A549 (cell line): ENCODE data around the gene MMP17.

Source experiments
- BHLHE40 ChIP-seq: IDR thresholded peaks from 2 replicates; pipeline ENCODE4 v1.6.1; 2012; ENCODE audit warnings: low read depth, low read length, inconsistent platforms
- EHMT2 ChIP-seq: fragments of 200-600 bp; sonication (generic); IDR thresholded peaks from 2 replicates; pipeline ENCODE4 v1.6.1; 2016; ENCODE audit warnings: antibody characterized with exemption, low read depth, mild to moderate bottlenecking, moderate library complexity
- JUNB ChIP-seq: fragments of >200 bp; sonication (Bioruptor Twin); formaldehyde crosslinking; IDR thresholded peaks from 2 replicates; pipeline ENCODE4 v1.6.1; 2016
- MAFK ChIP-seq: fragments of 450-650 bp; IDR thresholded peaks from 2 replicates; pipeline ENCODE4 v1.6.1; 2014; ENCODE audit not compliant: partially characterized antibody
- MYC ChIP-seq: IDR thresholded peaks from 2 replicates; pipeline ENCODE4 v1.6.1; 2012; ENCODE audit warnings: mild to moderate bottlenecking, inconsistent platforms, low read length, improper control_type of control experiment, borderline replicate concordance
- PBX3 ChIP-seq: IDR thresholded peaks from 2 replicates; pipeline ENCODE4 v1.6.1; 2012
- PHF8 ChIP-seq: fragments of 200-600 bp; sonication (generic); IDR thresholded peaks from 2 replicates; pipeline ENCODE4 v1.6.1; 2016; ENCODE audit warnings: low read depth, mild to moderate bottlenecking, antibody characterized with exemption, moderate library complexity, borderline replicate concordance
- POLR2A ChIP-seq: IDR thresholded peaks from 2 replicates; pipeline ENCODE4 v1.6.1; 2012; ENCODE audit warnings: mild to moderate bottlenecking, low read length
- RNF2 ChIP-seq: fragments of 200-600 bp; sonication (generic); IDR thresholded peaks from 2 replicates; pipeline ENCODE4 v1.6.1; 2016; ENCODE audit warnings: low read depth, mild to moderate bottlenecking, antibody characterized with exemption, moderate library complexity, borderline replicate concordance
- SMC3 ChIP-seq: fragments of >200 bp; sonication (Bioruptor Twin); formaldehyde crosslinking; IDR thresholded peaks from 3 replicates; pipeline ENCODE4 v1.6.1; 2018; ENCODE audit warnings: inconsistent platforms
- SREBF2 ChIP-seq: fragments of 450-650 bp; IDR thresholded peaks from 2 replicates; pipeline ENCODE4 v1.6.1; 2014; ENCODE audit warnings: mild to moderate bottlenecking, moderate library complexity
- ZNF302 ChIP-seq: fragments of 250-450 bp; sonication (Bioruptor Pico); IDR thresholded peaks from 2 replicates; pipeline ENCODE4 v1.9.0; 2021; ENCODE audit warnings: inconsistent platforms, mild to moderate bottlenecking, moderate library complexity
- TF ChIP-seq, protein P1 (sequence below): fragments of 200-600 bp; sonication (generic); IDR thresholded peaks from 2 replicates; pipeline ENCODE4 v1.6.1; 2016; ENCODE audit warnings: antibody characterized with exemption, mild to moderate bottlenecking, moderate library complexity
- TF ChIP-seq, protein P2 (sequence below): fragments of >200 bp; sonication (Bioruptor Twin); formaldehyde crosslinking; IDR thresholded peaks from 3 replicates; pipeline ENCODE4 v1.5.1; 2016

GRCh38 chr12:131844656-131845055, 16.5 kb downstream of the MMP17 start:
- TF ChIP-seq, protein P1, sequence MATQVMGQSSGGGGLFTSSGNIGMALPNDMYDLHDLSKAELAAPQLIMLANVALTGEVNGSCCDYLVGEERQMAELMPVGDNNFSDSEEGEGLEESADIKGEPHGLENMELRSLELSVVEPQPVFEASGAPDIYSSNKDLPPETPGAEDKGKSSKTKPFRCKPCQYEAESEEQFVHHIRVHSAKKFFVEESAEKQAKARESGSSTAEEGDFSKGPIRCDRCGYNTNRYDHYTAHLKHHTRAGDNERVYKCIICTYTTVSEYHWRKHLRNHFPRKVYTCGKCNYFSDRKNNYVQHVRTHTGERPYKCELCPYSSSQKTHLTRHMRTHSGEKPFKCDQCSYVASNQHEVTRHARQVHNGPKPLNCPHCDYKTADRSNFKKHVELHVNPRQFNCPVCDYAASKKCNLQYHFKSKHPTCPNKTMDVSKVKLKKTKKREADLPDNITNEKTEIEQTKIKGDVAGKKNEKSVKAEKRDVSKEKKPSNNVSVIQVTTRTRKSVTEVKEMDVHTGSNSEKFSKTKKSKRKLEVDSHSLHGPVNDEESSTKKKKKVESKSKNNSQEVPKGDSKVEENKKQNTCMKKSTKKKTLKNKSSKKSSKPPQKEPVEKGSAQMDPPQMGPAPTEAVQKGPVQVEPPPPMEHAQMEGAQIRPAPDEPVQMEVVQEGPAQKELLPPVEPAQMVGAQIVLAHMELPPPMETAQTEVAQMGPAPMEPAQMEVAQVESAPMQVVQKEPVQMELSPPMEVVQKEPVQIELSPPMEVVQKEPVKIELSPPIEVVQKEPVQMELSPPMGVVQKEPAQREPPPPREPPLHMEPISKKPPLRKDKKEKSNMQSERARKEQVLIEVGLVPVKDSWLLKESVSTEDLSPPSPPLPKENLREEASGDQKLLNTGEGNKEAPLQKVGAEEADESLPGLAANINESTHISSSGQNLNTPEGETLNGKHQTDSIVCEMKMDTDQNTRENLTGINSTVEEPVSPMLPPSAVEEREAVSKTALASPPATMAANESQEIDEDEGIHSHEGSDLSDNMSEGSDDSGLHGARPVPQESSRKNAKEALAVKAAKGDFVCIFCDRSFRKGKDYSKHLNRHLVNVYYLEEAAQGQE = no peak
- no peak for TF ChIP-seq MYC
- no peak for TF ChIP-seq SREBF2
- TF ChIP-seq, protein P2, sequence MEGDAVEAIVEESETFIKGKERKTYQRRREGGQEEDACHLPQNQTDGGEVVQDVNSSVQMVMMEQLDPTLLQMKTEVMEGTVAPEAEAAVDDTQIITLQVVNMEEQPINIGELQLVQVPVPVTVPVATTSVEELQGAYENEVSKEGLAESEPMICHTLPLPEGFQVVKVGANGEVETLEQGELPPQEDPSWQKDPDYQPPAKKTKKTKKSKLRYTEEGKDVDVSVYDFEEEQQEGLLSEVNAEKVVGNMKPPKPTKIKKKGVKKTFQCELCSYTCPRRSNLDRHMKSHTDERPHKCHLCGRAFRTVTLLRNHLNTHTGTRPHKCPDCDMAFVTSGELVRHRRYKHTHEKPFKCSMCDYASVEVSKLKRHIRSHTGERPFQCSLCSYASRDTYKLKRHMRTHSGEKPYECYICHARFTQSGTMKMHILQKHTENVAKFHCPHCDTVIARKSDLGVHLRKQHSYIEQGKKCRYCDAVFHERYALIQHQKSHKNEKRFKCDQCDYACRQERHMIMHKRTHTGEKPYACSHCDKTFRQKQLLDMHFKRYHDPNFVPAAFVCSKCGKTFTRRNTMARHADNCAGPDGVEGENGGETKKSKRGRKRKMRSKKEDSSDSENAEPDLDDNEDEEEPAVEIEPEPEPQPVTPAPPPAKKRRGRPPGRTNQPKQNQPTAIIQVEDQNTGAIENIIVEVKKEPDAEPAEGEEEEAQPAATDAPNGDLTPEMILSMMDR = no peak
- no peak for TF ChIP-seq EHMT2
- TF ChIP-seq ZNF302 = no peak
- no peak for TF ChIP-seq PHF8
- TF ChIP-seq BHLHE40 = no peak
- no peak for TF ChIP-seq POLR2A
- no peak for TF ChIP-seq MAFK
- no peak for TF ChIP-seq PBX3
- TF ChIP-seq SMC3 = no peak
- TF ChIP-seq JUNB = no peak
- TF ChIP-seq RNF2 = no peak
